ENCODE measurements around the gene NRIP1.

The NRIP1 gene

GRCh38 chr21:15020797-15021196 is 44.0 kb downstream of the NRIP1 start:
- Mint-ChIP-seq H3K27me3 (ENCODE audit: low read depth) (no peaks in the 10 kb centered on the region), H3K36me3 (ENCODE audit: low read depth) (peaks cover 73% of the 10 kb centered on the region), H3K4me1 (no peaks in the 10 kb centered on the region), H3K9me3 (no peaks in the 10 kb centered on the region), H3K4me3 (no peak overlapping the region), H3K27ac (no peak overlapping the region)
- no peak for TF ChIP-seq CTCF (IDR thresholded peaks at IDR 0.05; ENCODE audit: unreplicated experiment in 3 of 3)

- Mint-ChIP-seq H3K27me3 (ENCODE audit: low read depth) (no peaks in the 10 kb centered on the region), H3K9me3 (no peaks in the 10 kb centered on the region), H3K4me1 (peaks cover 11% of the 10 kb centered on the region), H3K27ac (peak overlapping the region in 2 of 3 experiments; percentile 35 to 51), H3K36me3 (ENCODE audit: low read depth) (peaks cover 70% of the 10 kb centered on the region), H3K4me3 (no peak overlapping the region)
- TF ChIP-seq CTCF (IDR thresholded peaks at IDR 0.05; ENCODE audit: unreplicated experiment in 3 of 3), result no peak
Measured at GRCh38 chr21:15018382-15018781, 46.4 kb downstream of the NRIP1 start.

GRCh38 chr21:15015622-15016471 is 49.0 kb downstream of the NRIP1 start:
- no peak for TF ChIP-seq CTCF (IDR thresholded peaks at IDR 0.05; ENCODE audit: unreplicated experiment in 3 of 3)
- Mint-ChIP-seq H3K9me3 (no peaks in the 10 kb centered on the region), H3K27ac (no peak overlapping the region), H3K4me1 (peaks cover 13% of the 10 kb centered on the region), H3K4me3 (no peak overlapping the region), H3K27me3 (ENCODE audit: low read depth) (no peaks in the 10 kb centered on the region), H3K36me3 (ENCODE audit: low read depth) (peaks cover 55% of the 10 kb centered on the region)

GRCh38 chr21:15014221-15014620 is 50.6 kb downstream of the NRIP1 start:
- peak overlapping the region in 1 of 3 experiments; percentile 31 for H3K27ac Mint-ChIP-seq
- H3K4me3 Mint-ChIP-seq, result no peak overlapping the region
- H3K9me3 Mint-ChIP-seq, result no peaks in the 10 kb centered on the region
- H3K4me1 Mint-ChIP-seq, result peaks cover 19% of the 10 kb centered on the region
- H3K36me3 Mint-ChIP-seq (ENCODE audit: low read depth), result peaks cover 63% of the 10 kb centered on the region
- TF ChIP-seq CTCF (IDR thresholded peaks at IDR 0.05; ENCODE audit: unreplicated experiment in 3 of 3), result no peak
- H3K27me3 Mint-ChIP-seq (ENCODE audit: low read depth), result no peaks in the 10 kb centered on the region

- no peaks in the 10 kb centered on the region for H3K9me3 Mint-ChIP-seq
- TF ChIP-seq CTCF (IDR thresholded peaks at IDR 0.05; ENCODE audit: unreplicated experiment in 3 of 3), result no peak
- no peaks in the 10 kb centered on the region for H3K27me3 Mint-ChIP-seq (ENCODE audit: low read depth)
- no peak overlapping the region for H3K27ac Mint-ChIP-seq
- H3K36me3 Mint-ChIP-seq (ENCODE audit: low read depth), result peaks cover 71% of the 10 kb centered on the region
- H3K4me3 Mint-ChIP-seq, result no peak overlapping the region
- peaks cover 38% of the 10 kb centered on the region for H3K4me1 Mint-ChIP-seq
Measured at GRCh38 chr21:15011967-15012366, 52.8 kb downstream of the NRIP1 start.

GRCh38 chr21:15010645-15011044 is 54.2 kb downstream of the NRIP1 start:
- TF ChIP-seq CTCF (IDR thresholded peaks at IDR 0.05; ENCODE audit: unreplicated experiment in 3 of 3), result no peak
- H3K36me3 Mint-ChIP-seq (ENCODE audit: low read depth), result peaks cover 69% of the 10 kb centered on the region
- H3K4me3 Mint-ChIP-seq, result no peak overlapping the region
- peaks cover 49% of the 10 kb centered on the region for H3K4me1 Mint-ChIP-seq
- peak overlapping the region in 2 of 3 experiments; percentile 6 to 14 for H3K27ac Mint-ChIP-seq
- no peaks in the 10 kb centered on the region for H3K27me3 Mint-ChIP-seq (ENCODE audit: low read depth)
- H3K9me3 Mint-ChIP-seq, result no peaks in the 10 kb centered on the region
